Small intestine (tissue), 7 donors: ENCODE results near the gene SLC49A3. TPM values are rescaled to one million over a fixed set of nuclear protein-coding genes. Genes with fewer than 3 reads are reported as not detected.

ENCODE experiments used
- DNase-seq, 2 donors: peaks; one replicate each; pipeline versions ENCODE4 v3.0.0 to v3.0.0-alpha.2; 2013
- FAIRE-seq: peaks from 2 replicates; lab custom pipeline; 2012; peaks lifted over from hg19 to GRCh38; lab: Jason Lieb, UNC
- H3K27ac ChIP-seq, 3 donors: one replicate each; pipeline ENCODE4 v1.5.1; 2013; ENCODE audit warnings: low read length in 2 of 3, mild to moderate bottlenecking in 2 of 3, control low read depth in 1 of 3, inconsistent platforms in 1 of 3, low read depth in 1 of 3, moderate library complexity in 1 of 3
- H3K27me3 ChIP-seq, 3 donors: one replicate each; pipeline ENCODE4 v1.6.1; 2013; ENCODE audit warnings: low read length in 3 of 3, inconsistent platforms in 1 of 3; ENCODE audit not compliant: control insufficient read depth in 3 of 3, insufficient read depth in 3 of 3
- H3K36me3 ChIP-seq, 3 donors: one replicate each; pipeline ENCODE4 v1.6.1; 2013; ENCODE audit warnings: low read length in 3 of 3, inconsistent platforms in 1 of 3, low read depth in 1 of 3, mild to moderate bottlenecking in 1 of 3, moderate library complexity in 1 of 3; ENCODE audit not compliant: control insufficient read depth in 3 of 3, insufficient read depth in 2 of 3
- H3K4me1 ChIP-seq, 3 donors: one replicate each; pipeline ENCODE4 v1.6.1; 2013; ENCODE audit warnings: low read length in 2 of 3, inconsistent platforms in 1 of 3, low read depth in 1 of 3, mild to moderate bottlenecking in 1 of 3, moderate library complexity in 1 of 3; ENCODE audit not compliant: control insufficient read depth in 3 of 3, insufficient read depth in 2 of 3
- H3K4me3 ChIP-seq, 3 donors: one replicate each; pipeline ENCODE4 v1.5.1; 2013; ENCODE audit warnings: low read length in 3 of 3, control low read depth in 1 of 3, inconsistent platforms in 1 of 3, low read depth in 1 of 3, mild to moderate bottlenecking in 1 of 3, moderate library complexity in 1 of 3
- H3K9me3 ChIP-seq, 2 donors: one replicate each; pipeline ENCODE4 v1.6.1; 2013; ENCODE audit warnings: low read depth in 1 of 2, low read length in 1 of 2; ENCODE audit not compliant: control insufficient read depth in 2 of 2, insufficient read depth in 1 of 2
- WGBS, 3 donors: extraction: QIAGEN DNeasy Blood & Tissue Kit; methylation state at CpG; one replicate each; pipeline ENCODE4 v1.1.7; 2013; 5-methylcytosine and 5-hydroxymethylcytosine counted together
- polyA plus RNA-seq, 4 donors: library from polyadenylated mRNA; stranded (reverse) in 3 of 4; unstranded in 1 of 4; fragments of 200-250 nt in 3 of 4; fragments of 120-200 nt in 1 of 4; gene quantifications; one replicate each; pipeline versions ENCODE4 v1.2.1 to v1.2.3, GENCODE V29; 2013
- donor health status: healthy with polysubstance abuse.
- donor health status: control.
- donor health status: control.
- donor health status: Bipolar disorder and iron deficiency.
- donor health status: healthy.

The SLC49A3 gene
- polyA plus RNA-seq, 4 donors: 3.4 to 7.8 (median 4.6) TPM

DNA sequence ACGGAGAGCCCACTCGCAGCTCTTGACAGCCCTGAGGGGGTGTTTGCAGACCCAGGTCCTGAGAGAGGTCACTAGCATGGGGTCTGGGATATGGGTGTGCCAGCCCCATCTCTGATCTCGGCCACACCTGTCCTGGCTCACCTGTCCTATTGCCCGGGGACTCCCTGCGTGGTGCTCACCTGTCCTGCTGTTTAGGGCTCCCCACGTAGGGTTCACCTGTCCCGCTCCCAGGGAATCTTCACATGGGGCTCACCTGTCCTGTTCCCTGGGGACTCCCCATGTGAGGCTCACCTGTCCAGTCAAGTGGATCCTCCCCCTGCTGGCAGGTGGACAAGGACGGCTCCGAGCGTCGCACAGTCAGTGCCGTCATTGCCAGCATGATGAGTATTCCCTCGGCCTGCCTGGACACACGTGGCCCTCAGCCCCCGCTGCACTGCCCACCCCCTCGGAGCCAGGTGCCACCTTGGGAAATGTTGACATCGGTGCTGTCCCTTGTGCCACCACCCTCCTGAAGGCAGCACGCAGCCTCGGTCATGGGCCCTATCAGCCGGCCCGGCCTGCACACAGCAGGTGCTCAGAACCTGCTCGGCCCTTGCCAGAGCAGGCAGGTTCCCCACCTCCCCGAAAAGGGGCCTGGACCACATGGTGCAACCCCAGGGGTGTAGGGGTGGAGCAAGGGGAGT is 6.3 kb downstream of the SLC49A3 start:
- no peak for FAIRE-seq
- Histone ChIP-seq H3K9me3 (no peaks in the 10 kb centered on the region), H3K27ac (no peak overlapping the region), H3K27me3 (no peaks in the 10 kb centered on the region), H3K4me3 (no peak overlapping the region), H3K36me3 (peaks cover 0 to 15% (median 0%) of the 10 kb centered on the region in 3 donors), H3K4me1 (peaks cover 0 to 50% (median 7%) of the 10 kb centered on the region in 3 donors)
- DNase-seq: peak in 1 of 2 donors; percentile 38
- WGBS, 3 donors: 29 to 79% (median 38%) methylated on average over 23 of the region's 23 CpGs

DNA sequence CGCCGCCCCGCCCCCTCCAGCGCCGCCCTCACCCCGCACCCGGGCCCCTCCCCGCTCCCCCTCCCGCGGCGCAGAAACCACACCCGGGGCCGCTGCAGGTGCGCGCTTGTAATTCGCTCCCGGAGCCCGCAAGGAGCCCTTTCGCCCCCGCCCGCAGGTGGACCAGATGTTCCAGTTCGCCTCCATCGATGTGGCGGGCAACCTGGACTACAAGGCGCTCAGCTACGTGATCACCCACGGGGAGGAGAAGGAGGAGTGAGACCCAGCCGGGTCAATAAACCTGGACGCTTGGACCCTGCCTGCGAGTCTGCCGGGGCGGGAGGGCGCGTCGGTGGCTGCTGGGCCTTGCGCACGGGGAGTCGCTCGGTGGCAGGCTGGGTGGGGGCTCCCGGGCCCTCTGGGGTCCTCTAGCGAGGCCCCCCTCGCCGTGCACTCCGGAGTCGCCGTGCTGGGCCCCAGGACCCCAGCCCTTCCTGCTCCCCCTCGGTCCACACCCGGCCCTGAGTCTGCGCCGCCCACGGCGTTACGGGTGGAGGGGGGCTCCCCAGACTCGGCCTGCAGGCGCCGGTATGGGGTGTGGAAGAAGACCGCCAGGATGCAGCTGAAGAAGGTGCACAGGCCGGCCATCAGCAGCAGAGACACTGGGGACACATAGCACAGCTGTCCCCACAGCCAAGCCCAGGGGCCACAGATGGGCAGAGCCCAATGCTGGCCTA is 7.1 kb downstream of the SLC49A3 start:
- H3K4me1 ChIP-seq: peaks cover 0 to 47% (median 6%) of the 10 kb centered on the region in 3 donors

DNA sequence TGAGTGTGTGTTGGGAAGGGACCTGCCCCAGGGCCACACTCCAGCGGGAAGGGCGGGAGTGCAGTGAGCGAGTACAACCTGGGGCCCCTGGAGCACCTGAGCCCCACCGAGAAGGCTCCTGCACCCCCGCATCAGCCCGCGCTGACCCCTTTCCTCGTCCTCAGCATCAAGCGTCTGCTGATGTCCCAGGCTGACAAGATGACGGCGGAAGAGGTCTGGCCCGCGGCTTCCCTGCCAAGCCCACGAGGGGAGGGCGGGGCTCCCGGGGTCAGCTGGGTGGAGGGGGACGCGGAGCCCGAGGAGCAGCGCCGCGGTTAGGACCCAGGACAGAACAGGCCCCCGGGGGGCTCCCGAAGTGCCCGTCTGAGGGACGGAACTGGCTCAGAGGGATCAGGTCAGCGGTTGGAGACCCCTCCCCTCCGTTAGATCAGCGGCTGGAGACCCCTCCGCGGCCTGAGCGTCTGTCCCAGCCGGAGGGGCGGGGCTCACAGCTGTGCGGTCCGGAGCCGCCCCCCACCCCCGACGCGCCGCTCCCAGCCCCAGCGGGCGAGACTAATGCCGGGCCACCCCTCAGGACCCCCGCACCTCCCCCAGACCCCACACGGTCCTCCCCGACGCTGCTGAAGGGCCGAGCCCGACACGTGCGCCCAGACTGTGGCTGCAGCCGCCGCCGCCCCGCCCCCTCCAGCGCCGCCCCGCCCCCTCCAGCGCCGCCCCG is 7.9 kb downstream of the SLC49A3 start:
- no peak for FAIRE-seq

More for the DNA sequence above, 7.1 kb downstream of the SLC49A3 start:
- peak overlapping the region in 2 of 3 donors; percentile 30 to 41 for H3K4me3 ChIP-seq
- H3K27ac ChIP-seq: no peak overlapping the region
- H3K9me3 ChIP-seq: no peaks in the 10 kb centered on the region
- WGBS, 3 donors: 32 to 79% (median 40%) methylated on average over 44 to 57 of the region's 58 CpGs
- peaks cover 0 to 15% (median 0%) of the 10 kb centered on the region in 3 donors for H3K36me3 ChIP-seq
- FAIRE-seq (no peak), DNase-seq (peak in 1 of 2 donors; percentile 76)
- no peaks in the 10 kb centered on the region for H3K27me3 ChIP-seq

DNA sequence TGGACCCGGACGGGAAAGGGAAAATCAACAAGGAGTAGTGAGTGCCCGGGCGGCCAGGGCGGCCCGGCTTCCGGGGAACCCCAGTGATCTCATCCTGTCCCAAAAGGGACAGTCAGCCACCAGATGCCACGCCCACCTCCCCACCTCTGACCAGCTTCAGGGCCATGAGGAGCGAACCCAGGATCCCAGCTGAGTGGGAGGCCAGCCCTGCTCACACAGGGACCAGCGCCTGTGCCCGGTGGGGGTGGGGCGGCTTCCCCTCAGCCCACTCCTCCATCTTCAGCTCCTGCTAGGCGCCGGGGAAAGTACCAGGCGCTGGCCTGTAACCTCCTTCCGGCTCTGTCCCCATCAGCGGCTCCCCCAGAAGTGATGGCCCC is 8.4 kb downstream of the SLC49A3 start:
- Histone ChIP-seq H3K27ac (no peak overlapping the region), H3K9me3 (no peaks in the 10 kb centered on the region), H3K4me1 (peaks cover 0 to 45% (median 2%) of the 10 kb centered on the region in 3 donors), H3K27me3 (no peaks in the 10 kb centered on the region), H3K4me3 (peak overlapping the region in 2 of 3 donors; percentile 34 to 35), H3K36me3 (peaks cover 0 to 22% (median 0%) of the 10 kb centered on the region in 3 donors)
- FAIRE-seq (no peak), DNase-seq (no peak)
- WGBS, 3 donors: 64 to 70% (median 68%) methylated on average over 17 of the region's 17 CpGs

More for the DNA sequence above, 7.9 kb downstream of the SLC49A3 start:
- Histone ChIP-seq H3K4me1 (peaks cover 0 to 45% (median 2%) of the 10 kb centered on the region in 3 donors), H3K27me3 (no peaks in the 10 kb centered on the region), H3K36me3 (peaks cover 0 to 21% (median 0%) of the 10 kb centered on the region in 3 donors), H3K4me3 (peak overlapping the region in 2 of 3 donors; percentile 34 to 35), H3K9me3 (no peaks in the 10 kb centered on the region), H3K27ac (no peak overlapping the region)
- WGBS, 3 donors: 26 to 49% (median 31%) methylated on average over 29 to 58 of the region's 62 CpGs
- DNase-seq: no peak

DNA sequence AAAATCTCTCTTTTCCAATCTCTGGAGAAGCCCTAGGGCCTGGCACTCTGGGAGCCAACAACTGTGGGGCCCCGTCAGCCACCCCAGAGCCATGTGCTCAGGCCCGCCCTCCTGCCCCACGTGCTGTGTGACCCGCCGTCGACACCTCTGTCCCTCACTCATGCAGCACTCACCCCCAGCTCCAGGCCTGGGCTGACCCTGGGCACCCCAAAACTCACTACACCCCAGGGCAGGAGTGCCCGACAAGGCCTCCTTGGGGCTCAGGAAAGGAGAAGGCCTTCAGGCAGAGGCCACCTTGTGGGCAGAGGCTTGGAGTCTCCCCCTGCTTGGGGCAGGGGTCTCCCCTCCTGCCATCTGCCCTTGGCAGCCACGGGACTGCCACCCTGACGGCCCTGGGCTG is 8.9 kb downstream of the SLC49A3 start:
- Histone ChIP-seq H3K27ac (no peak overlapping the region), H3K36me3 (peaks cover 0 to 25% (median 0%) of the 10 kb centered on the region in 3 donors), H3K4me1 (peaks cover 1 to 50% (median 2%) of the 10 kb centered on the region in 3 donors), H3K4me3 (no peak overlapping the region), H3K27me3 (no peaks in the 10 kb centered on the region), H3K9me3 (no peaks in the 10 kb centered on the region)
- FAIRE-seq (no peak), DNase-seq (no peak)
- WGBS, 3 donors: 69 to 78% (median 72%) methylated on average over 9 of the region's 9 CpGs

DNA sequence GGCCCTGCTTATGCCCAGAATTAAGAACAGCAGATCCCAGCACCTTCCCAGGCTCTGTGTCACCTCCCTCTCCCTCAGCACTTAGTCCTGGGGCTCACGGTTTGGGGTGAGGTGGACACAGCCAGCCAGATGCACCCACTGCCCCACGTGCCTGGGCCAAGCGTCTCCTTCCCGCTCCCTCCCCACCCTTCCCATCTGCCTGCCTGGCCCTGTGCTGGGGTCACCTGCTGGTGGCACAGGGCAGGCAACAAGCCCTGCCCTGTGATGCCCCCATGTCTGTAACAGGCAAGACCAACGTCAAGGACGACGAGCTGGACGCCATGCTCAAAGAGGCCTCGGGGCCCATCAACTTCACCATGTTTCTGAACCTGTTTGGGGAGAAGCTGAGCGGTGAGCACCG is 9.3 kb downstream of the SLC49A3 start:
- WGBS, 3 donors: 70 to 85% (median 76%) methylated on average over 11 of the region's 11 CpGs
- Histone ChIP-seq H3K4me3 (no peak overlapping the region), H3K27ac (no peak overlapping the region), H3K9me3 (no peaks in the 10 kb centered on the region), H3K27me3 (no peaks in the 10 kb centered on the region), H3K36me3 (peaks cover 0 to 25% (median 0%) of the 10 kb centered on the region in 3 donors), H3K4me1 (peaks cover 2 to 52% (median 3%) of the 10 kb centered on the region in 3 donors)
- FAIRE-seq: no peak
- DNase-seq: no peak

DNA sequence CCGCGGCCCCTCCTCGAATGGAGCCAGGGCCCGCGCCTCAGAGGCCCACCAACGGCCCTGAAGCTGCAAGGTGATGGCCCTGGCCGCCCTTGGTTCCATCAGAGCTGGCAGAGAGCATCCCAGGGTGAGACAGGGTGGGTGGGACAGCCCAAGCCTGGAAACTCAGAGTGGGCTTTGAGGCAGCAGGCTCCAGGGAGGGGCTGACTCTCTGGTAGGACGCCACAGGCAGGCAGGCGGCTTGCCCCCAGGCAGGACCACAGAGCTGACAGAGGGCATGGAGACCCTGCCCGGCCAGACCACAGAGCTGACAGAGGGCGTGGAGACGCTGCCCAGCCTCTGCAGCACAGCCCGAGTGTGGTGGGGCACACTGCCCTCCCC is 9.9 kb downstream of the SLC49A3 start:
- FAIRE-seq (no peak), DNase-seq (no peak)
- Histone ChIP-seq H3K9me3 (no peaks in the 10 kb centered on the region), H3K36me3 (peaks cover 0 to 25% (median 0%) of the 10 kb centered on the region in 3 donors), H3K27ac (no peak overlapping the region), H3K27me3 (no peaks in the 10 kb centered on the region), H3K4me1 (peaks cover 2 to 49% (median 3%) of the 10 kb centered on the region in 3 donors), H3K4me3 (no peak overlapping the region)
- WGBS, 3 donors: 81 to 86% (median 83%) methylated on average over 12 to 13 of the region's 13 CpGs
